ENCODE measurements around the gene AGBL1.

DNA sequence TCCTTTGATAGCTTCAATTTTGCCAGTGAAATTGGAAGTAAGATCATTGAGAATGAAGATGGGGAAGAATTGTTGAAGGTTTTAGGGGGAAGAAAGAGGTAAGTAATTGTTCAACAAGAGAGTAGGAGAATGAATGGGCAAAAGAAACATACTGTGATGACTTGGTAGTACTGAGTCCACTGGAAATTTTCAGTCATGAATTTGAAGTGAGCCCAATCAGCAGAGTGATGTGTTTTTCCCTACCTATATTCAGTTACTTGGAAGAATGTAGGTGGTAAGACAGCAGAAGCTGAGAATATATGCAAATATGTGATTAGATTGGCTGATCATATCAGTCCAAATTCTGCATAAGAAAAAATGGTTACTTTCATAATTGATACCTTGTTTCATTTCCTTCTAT, 569.6 kb downstream of the AGBL1 start:
- TF ChIP-seq, protein P1, sequence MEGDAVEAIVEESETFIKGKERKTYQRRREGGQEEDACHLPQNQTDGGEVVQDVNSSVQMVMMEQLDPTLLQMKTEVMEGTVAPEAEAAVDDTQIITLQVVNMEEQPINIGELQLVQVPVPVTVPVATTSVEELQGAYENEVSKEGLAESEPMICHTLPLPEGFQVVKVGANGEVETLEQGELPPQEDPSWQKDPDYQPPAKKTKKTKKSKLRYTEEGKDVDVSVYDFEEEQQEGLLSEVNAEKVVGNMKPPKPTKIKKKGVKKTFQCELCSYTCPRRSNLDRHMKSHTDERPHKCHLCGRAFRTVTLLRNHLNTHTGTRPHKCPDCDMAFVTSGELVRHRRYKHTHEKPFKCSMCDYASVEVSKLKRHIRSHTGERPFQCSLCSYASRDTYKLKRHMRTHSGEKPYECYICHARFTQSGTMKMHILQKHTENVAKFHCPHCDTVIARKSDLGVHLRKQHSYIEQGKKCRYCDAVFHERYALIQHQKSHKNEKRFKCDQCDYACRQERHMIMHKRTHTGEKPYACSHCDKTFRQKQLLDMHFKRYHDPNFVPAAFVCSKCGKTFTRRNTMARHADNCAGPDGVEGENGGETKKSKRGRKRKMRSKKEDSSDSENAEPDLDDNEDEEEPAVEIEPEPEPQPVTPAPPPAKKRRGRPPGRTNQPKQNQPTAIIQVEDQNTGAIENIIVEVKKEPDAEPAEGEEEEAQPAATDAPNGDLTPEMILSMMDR (conservative IDR thresholded peaks at IDR 0.05; ENCODE audit: low read depth, low read length) = no peak
- TF ChIP-seq EZH2 (IDR thresholded peaks at IDR 0.05; ENCODE audit: borderline replicate concordance, low read depth, low read length, poor library complexity, severe bottlenecking) = no peak
